NCI-H1694 treated with DMSO at 0.1 percent for 48 hours (cell line): ENCODE measurements around the gene MKX.

Source experiments
- DNase-seq: peaks from one replicate; lab custom pipeline; 2025; lab: John Stamatoyannopoulos, UW

MKX gene

GRCh38 chr10:27745732-27746396 lies at the start of gene MKX:
MKX (minus strand) TSS chr10:27745819; CDS start chr10:27743415, 2,404 bp downstream.
- peak; percentile 13 for DNase-seq

DNA sequence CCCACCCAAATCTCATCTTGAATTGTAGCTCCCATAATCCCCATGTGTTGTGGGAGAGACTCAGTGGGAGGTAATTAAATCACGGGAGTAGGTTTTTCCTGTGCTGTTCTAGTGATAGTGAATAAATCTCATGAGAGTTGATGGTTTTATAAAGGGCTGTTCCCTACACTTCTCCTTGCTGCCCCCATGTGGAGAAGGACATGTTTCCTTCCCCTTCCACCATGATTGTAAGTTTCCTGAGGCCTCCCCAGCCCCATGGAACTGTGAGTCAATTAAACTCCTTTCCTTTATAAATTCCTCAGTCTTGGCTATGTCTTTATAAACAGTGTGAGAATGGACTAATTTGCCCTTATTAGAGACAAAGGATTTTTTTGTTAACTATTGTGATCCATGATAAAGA lies 48.5 kb upstream of the MKX start:
- DNase-seq: no peak

DNA sequence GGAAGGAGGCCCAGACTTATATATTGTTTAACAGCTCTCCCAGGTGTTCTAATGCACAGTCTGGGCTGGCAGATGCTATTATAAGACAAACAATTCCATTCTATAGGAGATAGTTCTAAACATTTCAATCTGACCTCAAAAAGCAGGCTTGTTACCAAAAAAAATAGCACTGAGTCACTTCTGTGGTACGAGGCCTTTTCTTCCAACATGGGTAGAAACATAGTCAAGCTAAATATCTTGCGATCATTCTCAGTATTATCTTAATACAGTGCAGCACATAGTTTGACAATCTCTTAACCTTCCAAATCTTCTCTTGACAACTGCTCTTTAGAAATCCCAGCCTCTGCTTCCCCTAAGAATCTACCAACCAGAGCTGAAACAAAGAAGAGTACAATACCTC lies 46.6 kb upstream of the MKX start:
- DNase-seq: no peak

DNA sequence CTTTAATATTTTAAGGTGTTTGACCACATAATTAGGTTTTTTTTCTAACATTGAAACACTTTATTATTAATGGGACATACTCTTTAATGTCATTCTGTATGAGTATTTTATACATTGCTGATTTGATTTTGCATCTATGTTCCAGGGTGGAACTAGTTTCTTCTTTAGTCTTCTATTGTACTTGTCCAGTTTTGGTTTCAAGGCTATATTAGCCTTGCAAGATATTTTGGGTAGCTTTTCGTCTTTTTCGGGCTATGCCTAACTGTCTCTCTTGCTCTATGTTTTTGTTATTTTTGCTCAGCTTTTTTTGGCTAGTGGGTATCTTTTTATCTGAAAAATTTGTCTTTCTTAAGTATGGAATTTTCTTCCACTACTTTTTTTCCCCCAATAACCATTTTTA lies 38.7 kb upstream of the MKX start:
- DNase-seq: no peak

DNA sequence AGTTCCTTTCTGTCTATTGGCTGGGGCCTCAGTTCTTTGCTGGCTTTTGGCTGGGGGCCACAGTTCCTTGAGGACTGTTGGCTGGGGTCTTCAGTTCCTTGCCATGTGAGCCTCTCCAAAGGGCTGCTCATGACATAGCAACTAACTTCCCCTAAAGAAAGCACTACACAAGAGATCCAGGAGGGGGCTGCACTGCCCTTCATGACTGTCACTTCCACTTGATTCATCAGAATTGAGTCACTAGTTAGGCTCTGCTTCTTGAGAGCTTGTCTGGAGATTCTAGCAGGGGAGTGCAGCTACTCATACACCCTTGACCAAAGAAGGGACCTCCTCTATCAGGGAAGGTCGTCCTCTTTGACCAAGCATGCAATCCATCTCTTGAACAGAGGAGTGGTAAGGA lies 38.0 kb upstream of the MKX start:
- DNase-seq: no peak

DNA sequence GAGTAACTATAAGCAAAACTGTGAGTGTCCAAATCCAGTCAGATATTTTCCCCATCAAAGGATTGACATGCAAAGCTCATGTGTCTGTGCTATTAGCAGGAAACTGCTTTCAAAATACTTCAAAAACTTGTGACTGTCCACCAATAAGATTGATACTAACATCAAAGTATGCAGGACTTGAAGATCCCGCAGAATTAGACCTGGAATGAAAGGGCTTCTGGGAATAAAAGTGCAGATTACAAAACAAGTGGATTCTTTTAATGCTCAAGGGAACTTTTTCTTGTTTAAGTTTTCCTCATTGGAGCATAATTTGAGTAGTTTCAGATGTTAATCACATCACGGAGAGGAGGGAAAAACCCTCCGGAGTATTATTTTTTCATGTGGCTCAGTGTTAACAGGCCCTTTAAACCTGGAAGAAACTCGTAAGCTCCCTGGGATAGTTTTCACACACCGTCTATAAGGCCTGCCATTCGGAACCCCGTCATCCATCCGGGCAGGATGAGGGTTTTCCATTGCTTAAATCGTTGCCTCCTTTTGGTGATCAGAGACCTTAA lies 33.9 kb upstream of the MKX start:
- DNase-seq: no peak

DNA sequence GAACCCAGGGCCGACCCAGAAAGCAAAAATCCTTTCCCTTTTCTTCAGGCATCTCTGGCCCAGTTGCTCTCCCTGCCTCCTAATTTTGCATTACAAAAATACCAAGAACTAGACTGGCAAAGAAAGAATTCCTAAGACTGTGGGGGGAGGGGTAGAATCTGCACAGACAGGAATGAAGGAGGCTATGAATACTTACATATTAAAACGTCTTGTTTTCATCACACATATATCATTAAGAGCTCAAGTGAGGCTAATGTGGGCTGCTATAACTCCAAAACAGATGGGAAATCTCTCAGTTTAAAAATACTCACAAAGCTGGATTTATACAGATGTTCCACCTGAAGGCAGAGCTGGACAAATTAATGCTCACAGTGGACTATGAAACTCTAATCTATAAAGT lies 29.2 kb upstream of the MKX start:
- DNase-seq: no peak

- DNase-seq: no peak
Measured at GRCh38 chr10:27771231-27771630, 25.6 kb upstream of the MKX start.

GRCh38 chr10:27770181-27770580 lies 24.6 kb upstream of the MKX start:
- DNase-seq: no peak

GRCh38 chr10:27760867-27761266 lies 15.2 kb upstream of the MKX start:
- DNase-seq: no peak

- DNase-seq: no peak
Measured at GRCh38 chr10:27759483-27760272, 14.1 kb upstream of the MKX start.

- DNase-seq: no peak
Measured at GRCh38 chr10:27752673-27753237, 7.1 kb upstream of the MKX start.

- DNase-seq: no peak
Measured at GRCh38 chr10:27748601-27749000, 3.0 kb upstream of the MKX start.

- no peak for DNase-seq
Measured at GRCh38 chr10:27747096-27747451, 1.5 kb upstream of the MKX start.

DNA sequence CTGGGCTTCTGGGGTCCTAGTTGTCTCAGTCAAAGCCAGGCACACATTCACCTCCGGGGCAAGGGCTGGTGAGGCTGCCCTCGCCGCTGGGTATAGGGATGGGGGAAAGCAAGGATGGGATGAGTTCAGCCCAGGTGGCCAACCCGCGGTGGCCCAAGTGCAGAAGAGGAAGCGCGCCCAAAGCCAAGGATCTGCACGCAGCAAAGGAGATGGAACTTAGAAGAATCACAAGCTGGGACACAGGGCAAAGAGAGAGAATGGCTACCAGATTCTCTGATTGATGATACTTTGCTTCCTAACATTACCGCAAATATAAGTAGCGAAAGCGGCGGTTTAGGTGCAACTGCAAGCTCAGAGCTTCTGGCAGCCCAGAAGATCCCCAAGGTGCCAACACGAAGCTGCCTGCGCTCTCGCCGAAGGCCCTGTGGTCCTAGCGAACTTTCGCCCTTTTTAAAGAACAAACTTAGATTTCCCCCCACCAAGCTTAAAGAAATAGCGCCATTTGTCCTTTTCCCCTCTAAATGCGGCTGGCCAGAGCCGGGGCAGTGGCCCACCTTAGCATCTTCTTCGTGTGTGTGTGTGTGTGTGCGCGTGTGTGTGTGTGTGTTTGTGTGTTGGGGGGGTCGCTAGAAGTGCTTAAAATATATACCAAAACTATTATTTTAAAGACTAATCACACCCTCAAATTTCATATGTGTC lies 927 bp upstream of the MKX start:
- no peak for DNase-seq

GRCh38 chr10:27744802-27745731 lies 552 bp downstream of the MKX start:
- DNase-seq: no peak

DNA sequence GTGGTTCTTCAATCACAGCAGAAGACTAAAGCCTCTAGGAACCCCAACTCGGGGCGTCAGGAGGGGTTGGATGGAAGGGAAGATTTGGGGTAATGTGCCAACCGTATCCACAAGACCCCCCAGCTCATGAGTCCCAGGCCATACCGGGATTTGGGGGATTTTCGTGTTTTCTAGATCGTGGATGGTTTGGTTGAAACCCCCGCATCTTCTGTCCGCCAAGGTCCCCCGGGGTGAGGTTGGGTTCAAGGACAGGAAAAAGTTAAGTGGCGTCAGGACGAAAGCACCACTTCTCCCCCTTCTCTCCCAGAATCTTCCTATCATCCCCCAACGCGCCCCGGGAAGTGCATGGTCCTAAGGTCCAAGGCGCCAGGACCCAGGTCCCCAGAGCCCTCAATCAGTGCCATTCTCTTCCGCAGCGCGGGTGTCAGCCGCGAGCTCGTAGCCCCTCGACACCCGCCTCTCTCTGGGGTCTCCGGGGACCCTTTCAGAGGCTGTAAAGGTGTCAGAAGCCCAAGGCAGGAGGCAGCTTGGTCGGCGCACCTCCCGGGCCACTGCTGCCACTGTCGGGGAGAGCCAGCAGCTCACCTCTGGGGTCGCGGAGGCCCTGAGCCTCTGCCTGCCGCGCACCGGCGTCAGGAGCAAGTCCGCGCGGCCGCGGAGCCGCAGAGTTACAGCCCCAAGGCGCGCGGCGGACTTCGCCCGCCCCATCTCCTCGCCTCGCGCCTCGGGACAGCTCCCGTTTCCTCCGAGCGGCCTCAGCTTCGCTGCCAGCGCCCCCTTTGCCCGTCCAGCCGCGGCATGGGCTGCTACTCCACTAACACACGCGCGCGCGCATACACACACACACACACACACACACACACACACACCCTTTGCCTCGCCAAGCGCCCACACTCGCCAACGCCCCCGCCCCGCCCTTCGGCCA lies 1.5 kb downstream of the MKX start:
- DNase-seq: no peak

GRCh38 chr10:27743012-27743876 lies 2.4 kb downstream of the MKX start:
- DNase-seq: no peak
